CD4-positive, alpha-beta T cell (primary cell): ENCODE measurements around the gene NRXN2. TPM values are rescaled to one million over a fixed set of nuclear protein-coding genes. Genes with fewer than 3 reads are reported as not detected.
A peak's percentile ranks its signal among the peaks of the same experiment; 100 is the strongest.

Experiments used
- ATAC-seq: fragments of 200-7000 bp; cut with Tn5 transposase; one replicate; pipeline ENCODE4 v1.10.0; 2022; ENCODE audit warnings: mild to moderate bottlenecking; ENCODE audit not compliant: poor library complexity
- CTCF ChIA-PET: fragments of 350-600 bp; sonication (Branson Sonifier 250); formaldehyde crosslinking; loops from one replicate; lab custom pipeline; 2021; ENCODE audit warnings: antibody characterized with exemption, inconsistent platforms; lab: Charles Lee
- POLR2A ChIA-PET: fragments of 350-600 bp; sonication (Branson Sonifier 250); formaldehyde crosslinking; loops from one replicate; lab custom pipeline; 2021; ENCODE audit warnings: antibody characterized with exemption, inconsistent platforms; lab: Charles Lee
- DNase-seq, 14 experiments: peaks; one replicate each; pipeline ENCODE4 v3.0.0-alpha.2; 2013 to 2020; ENCODE audit warnings: mixed read lengths in 2 of 14
- H3K27ac ChIP-seq, 2 donors: one replicate each; pipeline versions ENCODE4 v1.5.1 to v1.7.0; 2013; ENCODE audit warnings: low read length in 2 of 2, low read depth in 1 of 2, mild to moderate bottlenecking in 1 of 2
- H3K27me3 ChIP-seq, 2 experiments: 1 replicate in 1 of 2; 2 replicates in 1 of 2; pipeline versions ENCODE4 v1.6.1 to v1.7.0; 2013; ENCODE audit warnings: low read length in 2 of 2, control low read depth in 1 of 2, mild to moderate bottlenecking in 1 of 2, moderate library complexity in 1 of 2; ENCODE audit not compliant: insufficient read depth in 2 of 2, control insufficient read depth in 1 of 2
- H3K36me3 ChIP-seq: one replicate; pipeline ENCODE4 v1.6.1; 2013; ENCODE audit warnings: low read length, control low read depth; ENCODE audit not compliant: insufficient read depth
- H3K4me1 ChIP-seq: one replicate; pipeline ENCODE4 v1.6.1; 2013; ENCODE audit warnings: low read length, control low read depth; ENCODE audit not compliant: insufficient read depth
- H3K4me3 ChIP-seq: one replicate; pipeline ENCODE4 v1.5.1; 2013; ENCODE audit warnings: mild to moderate bottlenecking, low read length, moderate library complexity
- H3K9me3 ChIP-seq, 2 experiments: 1 replicate in 1 of 2; 2 replicates in 1 of 2; pipeline versions ENCODE4 v1.6.1 to v1.7.0; 2013; ENCODE audit warnings: low read length in 2 of 2, mild to moderate bottlenecking in 2 of 2, control low read depth in 1 of 2, moderate library complexity in 1 of 2; ENCODE audit not compliant: control insufficient read depth in 1 of 2, insufficient read depth in 1 of 2
- H3K27ac Mint-ChIP-seq: one replicate; pipeline ENCODE4 v1.8.0; 2020; ENCODE audit warnings: mixed read lengths
- H3K27me3 Mint-ChIP-seq: one replicate; pipeline ENCODE4 v1.8.0; 2021; ENCODE audit warnings: mixed read lengths
- H3K36me3 Mint-ChIP-seq: one replicate; pipeline ENCODE4 v1.8.0; 2021; ENCODE audit warnings: low read depth, mixed read lengths
- H3K4me1 Mint-ChIP-seq: one replicate; pipeline ENCODE4 v1.8.0; 2021; ENCODE audit warnings: low read depth, mixed read lengths
- H3K4me3 Mint-ChIP-seq: one replicate; pipeline ENCODE4 v1.8.0; 2020; ENCODE audit warnings: mild to moderate bottlenecking, mixed read lengths
- H3K9me3 Mint-ChIP-seq: one replicate; pipeline ENCODE4 v1.8.0; 2020; ENCODE audit warnings: mixed read lengths
- CTCF ChIP-seq: fragments of 200-600 bp; IDR thresholded peaks from one replicate; pipeline ENCODE4 v1.8.0; 2022; ENCODE audit warnings: antibody characterized with exemption, mild to moderate bottlenecking
- intact Hi-C, 2 experiments: fragments of 100-400 bp; cut with DNase I in 1 of 2; cut with micrococcal nuclease in 1 of 2; formaldehyde crosslinking; loops; one replicate each; pipeline versions ENCODE4 v1.15.1 to v1.9.0; 2023 to 2025; cut with DNase I, micrococcal nuclease
- polyA plus RNA-seq, 2 donors: library from polyadenylated mRNA; unstranded; fragments of 120-200 nt; gene quantifications; one replicate each; pipeline ENCODE4 v1.2.1, GENCODE V29; 2013
- total RNA-seq, 174 experiments: library from RNA in 2 of 174; stranded (reverse) in 2 of 174; gene quantifications; one replicate each; pipeline ENCODE4 v1.2.3 and lab custom pipeline; 2021 to 2026

NRXN2 gene
- total RNA-seq (under 1 TPM; 0.05 to 0.31 TPM), total RNA-seq (lab: John Stamatoyannopoulos, UW) (0 to 2.5 (median 0.30) reads per million in 172 experiments)
- polyA plus RNA-seq (2013, experiment 1 of 2): 0.15 TPM
- polyA plus RNA-seq (2013, experiment 2 of 2): 0.56 TPM

- peaks cover 15% of the 10 kb centered on the region for H3K4me1 ChIP-seq
- intact Hi-C loops: loop anchor here (1.0 to 5.0 kb wide), 3 partner anchors 35 to 171 kb away; no protein-coding TSS in a partner anchor
- Mint-ChIP-seq H3K4me1 (peaks cover 16% of the 10 kb centered on the region), H3K27me3 (peaks cover 36% of the 10 kb centered on the region), H3K4me3 (peak within 1 kb of the TSS; percentile 63), H3K36me3 (peaks cover 23% of the 10 kb centered on the region), H3K9me3 (no peaks in the 10 kb centered on the region), H3K27ac (peak within 1 kb of the TSS; percentile 61)
- peak within 1 kb of the TSS; percentile 66 for H3K4me3 ChIP-seq
- H3K9me3 ChIP-seq: no peaks in the 10 kb centered on the region
- ChIA-PET POLR2A (interaction anchor here (1.8 kb wide), 1 partner anchor 21 kb away, joined by 6 read pairs; the partner anchor contains the start of gene RASGRP2), CTCF (interaction anchor here (2.9 kb wide), 1 partner anchor 35 kb away, joined by 10 read pairs; no protein-coding TSS in a partner anchor)
- peak within 1 kb of the TSS; percentile 48 to 61 for H3K27ac ChIP-seq
- H3K27me3 ChIP-seq: peaks cover 14 to 21% of the 10 kb centered on the region in 2 experiments
- ATAC-seq (peak; percentile 95), DNase-seq (peak; percentile 74 to 95 (median 82))
- TF ChIP-seq CTCF: peak; percentile 98
- peaks cover 16% of the 10 kb centered on the region for H3K36me3 ChIP-seq
Measured at GRCh38 chr11:64723117-64723906, at the start of gene NRXN2. NRXN2 (minus strand) TSS chr11:64723197; CDS start chr11:64713699, 9,498 bp downstream.

- CTCF ChIA-PET: interaction anchor here (3.1 kb wide), 1 partner anchor 29 kb away, joined by 20 read pairs; the partner anchor contains the start of gene RASGRP2
- Histone ChIP-seq H3K27ac (peak overlapping the region; percentile 5 to 43), H3K27me3 (no peaks in the 10 kb centered on the region), H3K9me3 (no peaks in the 10 kb centered on the region), H3K36me3 (peaks cover 98% of the 10 kb centered on the region), H3K4me1 (peaks cover 86% of the 10 kb centered on the region), H3K4me3 (no peak overlapping the region)
- intact Hi-C loops: loop anchor here in 1 of 2 experiments (10.0 kb wide), 1 partner anchor 92 kb away; no protein-coding TSS in a partner anchor
- DNase-seq (peak in 3 of 14 experiments; percentile 6 to 51 (median 45)), ATAC-seq (no peak)
- POLR2A ChIA-PET: interaction anchor here (0.9 to 11.6 kb wide), 5 partner anchors 7 to 87 kb away, joined by 3 to 596 read pairs (median 8); partner anchors contain the start of genes PYGM and RASGRP2
- peak overlapping the region; percentile 74 for H3K4me3 Mint-ChIP-seq
- H3K9me3 Mint-ChIP-seq: no peaks in the 10 kb centered on the region
- no peak for TF ChIP-seq CTCF
- H3K27me3 Mint-ChIP-seq: no peaks in the 10 kb centered on the region
- H3K36me3 Mint-ChIP-seq: peaks cover 100% of the 10 kb centered on the region
- peak overlapping the region; percentile 92 for H3K27ac Mint-ChIP-seq
- peaks cover 97% of the 10 kb centered on the region for H3K4me1 Mint-ChIP-seq
Measured at GRCh38 chr11:64772303-64773018, 49.5 kb upstream of the NRXN2 start.

- ATAC-seq: no peak
- peak overlapping the region in 1 of 2 donors; percentile 43 for H3K27ac ChIP-seq
Measured at GRCh38 chr11:64771861-64772260, 48.9 kb upstream of the NRXN2 start.

More at GRCh38 chr11:64771861-64772260, 48.9 kb upstream of the NRXN2 start:
- ChIA-PET CTCF (interaction anchor here (1.7 to 3.1 kb wide), 2 partner anchors 28 to 83 kb away, joined by 4 to 20 read pairs; partner anchors contain the start of gene RASGRP2), POLR2A (interaction anchor here (0.9 to 11.6 kb wide), 5 partner anchors 7 to 88 kb away, joined by 3 to 596 read pairs (median 8); partner anchors contain the start of genes PYGM and RASGRP2)
- Histone ChIP-seq H3K4me3 (no peak overlapping the region), H3K36me3 (peaks cover 98% of the 10 kb centered on the region), H3K27me3 (no peaks in the 10 kb centered on the region), H3K9me3 (no peaks in the 10 kb centered on the region), H3K4me1 (peaks cover 87% of the 10 kb centered on the region)
- Mint-ChIP-seq H3K27ac (peak overlapping the region; percentile 92), H3K36me3 (peaks cover 100% of the 10 kb centered on the region), H3K9me3 (no peaks in the 10 kb centered on the region), H3K4me3 (peak overlapping the region; percentile 59), H3K27me3 (no peaks in the 10 kb centered on the region), H3K4me1 (peaks cover 92% of the 10 kb centered on the region)
- no peak for TF ChIP-seq CTCF
- DNase-seq: no peak
- intact Hi-C loops: loop anchor here in 1 of 2 experiments (10.0 kb wide), 1 partner anchor 93 kb away; no protein-coding TSS in a partner anchor
